GM23248 (cell line): ENCODE measurements around the gene CDKAL1. TPM values are rescaled to one million over a fixed set of nuclear protein-coding genes. Genes with fewer than 3 reads are reported as not detected.

Experiments used
- DNase-seq: peaks from one replicate; pipeline ENCODE4 v3.0.0-alpha.2; 2015
- H2AFZ ChIP-seq: fragments of 200-600 bp; sonication (generic); 2 replicates; pipeline ENCODE4 v1.6.1; 2016; ENCODE audit warnings: antibody characterized with exemption
- H3F3A ChIP-seq: fragments of 200-600 bp; sonication (generic); 2 replicates; pipeline ENCODE4 v1.6.1; 2016; ENCODE audit warnings: mild to moderate bottlenecking, antibody characterized with exemption, mixed run types; ENCODE audit not compliant: insufficient read depth
- H3K27ac ChIP-seq: fragments of 200-600 bp; sonication (generic); 2 replicates; pipeline ENCODE4 v1.5.1; 2016; ENCODE audit warnings: mild to moderate bottlenecking
- H3K27me3 ChIP-seq: fragments of 200-600 bp; sonication (generic); replicated peaks from 2 replicates; pipeline ENCODE4 v1.6.1; 2016; ENCODE audit warnings: mild to moderate bottlenecking; ENCODE audit not compliant: insufficient read depth
- H3K36me3 ChIP-seq: fragments of 200-600 bp; sonication (generic); 2 replicates; pipeline ENCODE4 v1.6.1; 2016; ENCODE audit warnings: low read depth, mild to moderate bottlenecking
- H3K4me1 ChIP-seq: fragments of 200-600 bp; sonication (generic); 2 replicates; pipeline ENCODE4 v1.6.1; 2016; ENCODE audit warnings: mild to moderate bottlenecking; ENCODE audit not compliant: insufficient read depth
- H3K4me2 ChIP-seq: fragments of 200-600 bp; sonication (generic); one replicate; pipeline ENCODE4 v1.6.1; 2016; ENCODE audit warnings: mild to moderate bottlenecking; ENCODE audit not compliant: unreplicated experiment
- H3K4me3 ChIP-seq: fragments of 200-600 bp; sonication (generic); 2 replicates; pipeline ENCODE4 v1.5.1; 2016; ENCODE audit warnings: mild to moderate bottlenecking
- H3K79me2 ChIP-seq: fragments of 200-600 bp; sonication (generic); 2 replicates; pipeline ENCODE4 v1.6.1; 2016; ENCODE audit warnings: mild to moderate bottlenecking; ENCODE audit not compliant: insufficient read depth
- H3K9ac ChIP-seq: fragments of 200-600 bp; sonication (generic); 2 replicates; pipeline ENCODE4 v1.6.1; 2016; ENCODE audit warnings: mild to moderate bottlenecking
- H3K9me2 ChIP-seq: fragments of 200-600 bp; sonication (generic); 2 replicates; pipeline ENCODE4 v1.6.1; 2016; ENCODE audit warnings: mixed run types, mild to moderate bottlenecking, moderate library complexity; ENCODE audit not compliant: insufficient read depth
- H3K9me3 ChIP-seq: fragments of 200-600 bp; sonication (generic); one replicate; pipeline ENCODE4 v1.6.1; 2017; ENCODE audit warnings: low read depth
- H4K20me1 ChIP-seq: fragments of 200-600 bp; sonication (generic); 2 replicates; pipeline ENCODE4 v1.6.0; 2016; ENCODE audit not compliant: insufficient read depth
- EZH2 ChIP-seq: fragments of 200-600 bp; sonication (generic); IDR thresholded peaks from 2 replicates; pipeline ENCODE4 v1.6.1; 2018; ENCODE audit warnings: antibody characterized with exemption, mild to moderate bottlenecking; ENCODE audit not compliant: insufficient read depth, poor library complexity, severe bottlenecking
- EZH2phosphoT487 ChIP-seq: fragments of 200-600 bp; sonication (generic); IDR thresholded peaks from 2 replicates; pipeline ENCODE4 v1.6.1; 2018; ENCODE audit warnings: antibody characterized with exemption, moderate library complexity, mild to moderate bottlenecking, low read depth; ENCODE audit not compliant: insufficient read depth
- WGBS, 2 experiments: methylation state at CpG; one replicate each; pipeline ENCODE4 v1.1.6; 2015 to 2017; ENCODE audit warnings: low lambda C conversion rate in 2 of 2, low coverage in 1 of 2; ENCODE audit errors: missing lambda C conversion rate in 2 of 2; 5-methylcytosine and 5-hydroxymethylcytosine counted together
- in situ Hi-C: fragments of 300-500 bp; cut with MboI; formaldehyde crosslinking; loops from 2 replicates; pipeline ENCODE4 v1.15.0; 2020
- polyA plus RNA-seq: library from polyadenylated mRNA; unstranded; fragments of >200 nt; fragmentation: Nextera tagmentation; extraction: Ambion mirVana; gene quantifications from 2 replicates; pipeline ENCODE4 v1.2.1, GENCODE V29; 2016
- total RNA-seq: library from RNA; depleted of rRNA; stranded (reverse); fragments of >200 nt; shearing (Covaris generic); gene quantifications from 2 replicates; pipeline ENCODE4 v1.2.3, GENCODE V29; 2014

The CDKAL1 gene
- total and polyA plus RNA-seq, 2 experiments from 2014 or later = 7.5 to 10.8 TPM

DNA sequence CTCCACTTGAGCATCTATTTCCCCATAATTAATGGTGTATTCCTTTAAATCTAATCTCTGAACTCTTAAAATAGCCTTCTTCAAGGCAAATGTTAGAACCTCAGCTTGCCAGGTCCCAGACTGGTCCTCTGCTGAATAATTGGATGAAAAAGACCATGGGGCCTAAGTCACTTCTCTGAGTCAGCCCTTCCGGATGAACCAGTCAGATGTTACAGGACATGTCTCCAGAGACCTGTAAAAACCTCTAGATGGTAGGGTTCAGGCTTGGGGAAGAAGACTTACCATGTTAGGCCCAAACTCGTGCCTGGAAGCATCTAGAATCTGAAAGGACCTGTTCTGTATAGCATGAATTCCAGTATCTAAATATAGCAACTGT, 97.3 kb downstream of the CDKAL1 start:
- Histone ChIP-seq H3K4me2 (peak overlapping the region; percentile 25), H2AFZ (no peak overlapping the region), H3K27ac (no peak overlapping the region), H3F3A (no peaks in the 10 kb centered on the region), H3K36me3 (no peaks in the 10 kb centered on the region), H3K27me3 (no peaks in the 10 kb centered on the region), H3K79me2 (no peaks in the 10 kb centered on the region), H4K20me1 (no peaks in the 10 kb centered on the region), H3K4me3 (no peak overlapping the region), H3K9me3 (no peaks in the 10 kb centered on the region), H3K9ac (no peak overlapping the region), H3K4me1 (peaks cover 9% of the 10 kb centered on the region; the same call in 1 of the 2 replicates), H3K9me2 (no peaks in the 10 kb centered on the region)
- WGBS, 2 experiments = 23 to 31% methylated on average over 2 of the region's 2 CpGs
- in situ Hi-C loops = no loop called here
- DNase-seq = peak; percentile 58
- TF ChIP-seq EZH2 (no peak), EZH2phosphoT487 (no peak)

DNA sequence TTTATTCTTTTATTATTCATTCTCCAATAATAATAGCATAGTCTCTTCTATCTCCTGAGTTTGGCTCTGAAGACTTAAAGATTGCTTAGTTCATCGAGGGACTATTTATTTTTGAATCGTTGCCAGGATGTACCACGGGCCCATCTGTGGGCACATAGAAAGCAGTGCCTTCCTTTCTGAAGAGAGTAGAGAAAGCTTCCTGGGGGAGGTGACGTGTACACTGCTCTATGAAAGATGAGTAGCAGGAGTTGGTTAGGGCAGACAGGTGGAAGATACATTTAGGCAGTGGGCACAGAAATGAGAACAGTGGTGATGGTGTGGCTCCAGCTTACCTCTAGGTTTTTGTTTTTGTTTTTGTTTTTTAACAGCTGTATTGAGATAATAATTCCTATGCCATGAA, 98.4 kb downstream of the CDKAL1 start:
- 71 to 86% methylated on average over 4 of the region's 4 CpGs for WGBS, 2 experiments
- no peak overlapping the region for H3K9ac ChIP-seq
- H3K9me3 ChIP-seq = no peaks in the 10 kb centered on the region
- no peak overlapping the region for H3K27ac ChIP-seq
- no peak overlapping the region for H2AFZ ChIP-seq
- H3K4me3 ChIP-seq = no peak overlapping the region
- in situ Hi-C loops = no loop called here
- no peak overlapping the region for H3K4me2 ChIP-seq
- H3F3A ChIP-seq = no peaks in the 10 kb centered on the region
- no peaks in the 10 kb centered on the region for H3K27me3 ChIP-seq
- DNase-seq = no peak
- H3K4me1 ChIP-seq = peaks cover 9% of the 10 kb centered on the region; the same call in 1 of the 2 replicates
- no peak for TF ChIP-seq EZH2phosphoT487
- TF ChIP-seq EZH2 = no peak
- H4K20me1 ChIP-seq = no peaks in the 10 kb centered on the region
- no peaks in the 10 kb centered on the region for H3K79me2 ChIP-seq
- H3K36me3 ChIP-seq = no peaks in the 10 kb centered on the region
- H3K9me2 ChIP-seq = no peaks in the 10 kb centered on the region

DNA sequence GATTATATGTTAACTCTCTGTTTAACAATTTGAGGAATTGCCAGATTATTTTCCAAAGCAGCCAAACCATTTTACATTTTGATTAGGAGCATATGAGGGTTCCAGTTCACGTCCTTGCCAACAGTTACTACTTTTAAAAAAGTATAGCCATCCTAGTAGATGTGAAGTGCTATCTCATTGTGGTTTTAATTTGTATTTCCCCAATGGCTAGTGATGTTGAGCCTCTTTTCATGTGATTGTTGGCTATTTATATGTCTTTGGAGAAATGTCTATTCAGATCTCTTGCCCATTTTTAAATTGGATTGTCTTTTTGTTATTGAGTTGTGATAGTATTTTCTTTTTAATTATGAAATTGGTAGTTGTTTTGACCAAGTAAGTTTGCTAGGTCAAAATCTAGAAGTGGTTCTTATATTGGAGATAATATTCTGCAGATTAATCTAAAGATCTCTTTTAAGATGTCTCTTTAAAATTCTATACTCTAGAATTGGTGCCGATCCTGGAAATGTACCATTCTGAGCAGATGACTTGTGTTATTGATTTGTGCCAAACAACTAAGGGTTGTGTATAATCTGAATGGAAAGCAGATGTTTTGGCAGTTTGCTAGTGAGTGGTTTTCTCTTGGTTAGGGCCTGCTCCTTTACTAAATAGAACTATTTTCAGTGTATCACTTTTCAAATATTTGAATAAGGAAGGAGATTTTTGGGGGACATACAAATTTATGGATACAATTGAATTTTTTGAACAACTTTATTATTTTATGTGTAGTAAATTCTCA, 99.5 kb downstream of the CDKAL1 start:
- H3K27me3 ChIP-seq = no peaks in the 10 kb centered on the region
- 20 to 36% methylated on average over 2 of the region's 2 CpGs for WGBS, 2 experiments
- in situ Hi-C loops = no loop called here

DNA sequence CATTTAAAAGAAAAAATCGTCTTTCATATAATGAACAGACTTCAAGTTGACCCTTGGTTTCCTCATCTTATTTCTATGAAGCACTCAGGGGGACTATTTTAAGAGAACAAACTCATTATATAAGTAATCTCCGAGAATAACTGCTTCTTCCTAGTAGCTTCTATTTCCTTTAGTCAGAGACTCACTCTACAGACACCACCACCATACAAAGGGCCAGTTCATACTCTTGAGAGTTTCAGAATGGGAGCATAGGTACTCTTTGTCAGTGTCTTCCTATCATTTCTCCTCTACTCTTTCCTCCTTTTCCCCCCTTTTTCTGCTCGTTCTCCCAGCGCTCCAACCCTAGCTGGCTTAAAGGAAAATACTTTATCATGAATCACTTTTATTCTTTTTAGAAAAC, 104.9 kb downstream of the CDKAL1 start:
- Histone ChIP-seq H3K4me2 (no peak overlapping the region), H3K4me3 (no peak overlapping the region)
- 93 to 97% methylated on average over 4 of the region's 4 CpGs for WGBS, 2 experiments

More for the DNA sequence above, 99.5 kb downstream of the CDKAL1 start:
- Histone ChIP-seq H3K36me3 (no peaks in the 10 kb centered on the region), H3K79me2 (no peaks in the 10 kb centered on the region), H3K4me3 (no peak overlapping the region), H3K4me1 (peaks cover 9% of the 10 kb centered on the region; the same call in 1 of the 2 replicates), H2AFZ (no peak overlapping the region), H3K9me2 (no peaks in the 10 kb centered on the region), H3K9me3 (no peaks in the 10 kb centered on the region), H3K4me2 (no peak overlapping the region), H4K20me1 (no peaks in the 10 kb centered on the region), H3F3A (no peaks in the 10 kb centered on the region), H3K27ac (no peak overlapping the region), H3K9ac (no peak overlapping the region)
- no peak for DNase-seq
- no peak for TF ChIP-seq EZH2
- TF ChIP-seq EZH2phosphoT487 = no peak

More for the DNA sequence above, 104.9 kb downstream of the CDKAL1 start:
- no peak for DNase-seq
- Histone ChIP-seq H3K9me3 (no peaks in the 10 kb centered on the region), H3K4me1 (no peaks in the 10 kb centered on the region), H3K9ac (no peak overlapping the region), H3K27me3 (no peaks in the 10 kb centered on the region), H3K36me3 (no peaks in the 10 kb centered on the region), H3K79me2 (no peaks in the 10 kb centered on the region), H3F3A (no peaks in the 10 kb centered on the region), H3K9me2 (no peaks in the 10 kb centered on the region), H4K20me1 (no peaks in the 10 kb centered on the region), H3K27ac (no peak overlapping the region), H2AFZ (no peak overlapping the region)
- in situ Hi-C loops = no loop called here
- no peak for TF ChIP-seq EZH2
- TF ChIP-seq EZH2phosphoT487 = no peak
